ENCODE results near the gene TEX52. TPM values are rescaled to one million over a fixed set of nuclear protein-coding genes. Genes with fewer than 3 reads are reported as not detected.

TEX52 gene
- not detected for total RNA-seq

GRCh38 chr12:2857021-2857431, at the start of gene TEX52:
TEX52 (minus strand) TSS chr12:2857039; CDS start chr12:2857026, 13 bp downstream.
- ATAC-seq (no peak), DNase-seq (ENCODE audit: low spot score) (no peak)
- intact Hi-C loops (cut with DNase I), result loop anchor here (10.0 kb wide), 1 partner anchor 178 kb away; no protein-coding TSS in a partner anchor

GRCh38 chr12:2904260-2904659, 47.4 kb upstream of the TEX52 start:
- ATAC-seq (no peak), DNase-seq (ENCODE audit: low spot score) (no peak)
- intact Hi-C loops (cut with DNase I), result no loop called here

GRCh38 chr12:2902272-2902880, 45.5 kb upstream of the TEX52 start:
- intact Hi-C loops (cut with DNase I), result no loop called here
- no peak for DNase-seq (ENCODE audit: low spot score)
- peak; percentile 87 for ATAC-seq

GRCh38 chr12:2900642-2901041, 43.8 kb upstream of the TEX52 start:
- DNase-seq (ENCODE audit: low spot score), result no peak
- no peak for ATAC-seq
- intact Hi-C loops (cut with DNase I), result no loop called here

- ATAC-seq (no peak), DNase-seq (ENCODE audit: low spot score) (no peak)
- intact Hi-C loops (cut with DNase I), result no loop called here
Measured at GRCh38 chr12:2897418-2897817, 40.6 kb upstream of the TEX52 start.

- intact Hi-C loops (cut with DNase I), result no loop called here
- no peak for ATAC-seq
- DNase-seq (ENCODE audit: low spot score), result no peak
Measured at GRCh38 chr12:2895511-2895910, 38.7 kb upstream of the TEX52 start.

- ATAC-seq, result no peak
- DNase-seq (ENCODE audit: low spot score), result no peak
- intact Hi-C loops (cut with DNase I), result no loop called here
Measured at GRCh38 chr12:2895051-2895451, 38.2 kb upstream of the TEX52 start.

- DNase-seq (ENCODE audit: low spot score) (no peak), ATAC-seq (no peak)
- intact Hi-C loops (cut with DNase I), result no loop called here
Measured at GRCh38 chr12:2893007-2893406, 36.2 kb upstream of the TEX52 start.

GRCh38 chr12:2892246-2892645, 35.4 kb upstream of the TEX52 start:
- intact Hi-C loops (cut with DNase I), result no loop called here
- no peak for DNase-seq (ENCODE audit: low spot score)
- ATAC-seq, result no peak

- peak; percentile 49 for ATAC-seq
- intact Hi-C loops (cut with DNase I), result no loop called here
- peak; percentile 75 for DNase-seq (ENCODE audit: low spot score)
Measured at GRCh38 chr12:2891240-2892053, 34.6 kb upstream of the TEX52 start.

GRCh38 chr12:2890388-2891239, 33.8 kb upstream of the TEX52 start, which contains the start of gene TULP3:
TULP3 (plus strand) TSS chr12:2890891; CDS start chr12:2890948, 57 bp downstream.
- DNase-seq (ENCODE audit: low spot score) (peak; percentile 100), ATAC-seq (peak; percentile 99)
- intact Hi-C loops (cut with DNase I), result no loop called here

- intact Hi-C loops (cut with DNase I), result no loop called here
- ATAC-seq, result no peak
- DNase-seq (ENCODE audit: low spot score), result no peak
Measured at GRCh38 chr12:2890001-2890387, 33.2 kb upstream of the TEX52 start.

GRCh38 chr12:2886768-2887450, 30.1 kb upstream of the TEX52 start:
- ATAC-seq, result no peak
- intact Hi-C loops (cut with DNase I), result no loop called here
- no peak for DNase-seq (ENCODE audit: low spot score)

GRCh38 chr12:2884810-2885209, 28.0 kb upstream of the TEX52 start:
- ATAC-seq (no peak), DNase-seq (ENCODE audit: low spot score) (no peak)
- intact Hi-C loops (cut with DNase I), result no loop called here

GRCh38 chr12:2879853-2880252, 23.0 kb upstream of the TEX52 start:
- intact Hi-C loops (cut with DNase I), result no loop called here
- DNase-seq (ENCODE audit: low spot score), result no peak
- no peak for ATAC-seq

GRCh38 chr12:2877953-2878732, 21.3 kb upstream of the TEX52 start:
- ATAC-seq (peak; percentile 53), DNase-seq (ENCODE audit: low spot score) (no peak)
- intact Hi-C loops (cut with DNase I), result no loop called here

- ATAC-seq (peak; percentile 96), DNase-seq (ENCODE audit: low spot score) (peak; percentile 96)
- intact Hi-C loops (cut with DNase I), result no loop called here
Measured at GRCh38 chr12:2877047-2877952, 20.5 kb upstream of the TEX52 start, which contains the start of the genes FOXM1 and RHNO1. FOXM1 (minus strand) TSS chr12:2877174; CDS start chr12:2874478, 2,696 bp downstream. RHNO1 (plus strand) TSS chr12:2877223; CDS start chr12:2885367, 8,144 bp downstream.
